AG04450 (cell line): ENCODE data around the gene SHC3. TPM values are rescaled to one million over a fixed set of nuclear protein-coding genes. Genes with fewer than 3 reads are reported as not detected.

ENCODE experiments used
- CTCF ChIA-PET: fragments of 300-600, 350-600 bp; formaldehyde crosslinking; extraction: SDS; loops from one replicate; lab custom pipeline; 2022; ENCODE audit warnings: antibody characterized with exemption, inconsistent platforms; lab: Charles Lee
- POLR2A ChIA-PET: fragments of 350-600 bp; formaldehyde crosslinking; extraction: SDS; loops from one replicate; lab custom pipeline; 2021; ENCODE audit warnings: antibody characterized with exemption, inconsistent platforms; lab: Yijun Ruan, JAX
- DNase-seq: peaks from one replicate; pipeline ENCODE4 v3.0.0-alpha.2; 2011; ENCODE audit warnings: low read depth, low spot score
- H3K27ac ChIP-seq: one replicate; pipeline ENCODE4 v1.5.1; 2012; ENCODE audit warnings: low read depth, low read length, control low read depth
- H3K27me3 ChIP-seq: one replicate; pipeline ENCODE4 v1.6.0; 2012; ENCODE audit warnings: low read length; ENCODE audit not compliant: control insufficient read depth, insufficient read depth
- H3K4me3 ChIP-seq: 2 replicates; pipeline ENCODE4 v1.5.1; 2011; ENCODE audit warnings: mild to moderate bottlenecking, low read depth, low read length, control low read depth
- H3K9me3 ChIP-seq: 2 replicates; pipeline ENCODE4 v1.5.1; 2012; ENCODE audit warnings: low read length; ENCODE audit not compliant: control insufficient read depth, insufficient read depth
- polyA plus RNA-seq: library from polyadenylated mRNA; depleted of rRNA; stranded (reverse); fragments of >200 nt; gene quantifications from 2 replicates; pipeline ENCODE4 v1.2.3, GENCODE V29; 2011
- TF ChIP-seq, protein P1 (sequence below): IDR thresholded peaks from 2 replicates; pipeline ENCODE4 v1.5.1; 2011; ENCODE audit warnings: low read depth, low read length, control low read depth, inconsistent platforms

The SHC3 gene
- polyA plus RNA-seq, 1 experiment, result 4.3 TPM

DNA sequence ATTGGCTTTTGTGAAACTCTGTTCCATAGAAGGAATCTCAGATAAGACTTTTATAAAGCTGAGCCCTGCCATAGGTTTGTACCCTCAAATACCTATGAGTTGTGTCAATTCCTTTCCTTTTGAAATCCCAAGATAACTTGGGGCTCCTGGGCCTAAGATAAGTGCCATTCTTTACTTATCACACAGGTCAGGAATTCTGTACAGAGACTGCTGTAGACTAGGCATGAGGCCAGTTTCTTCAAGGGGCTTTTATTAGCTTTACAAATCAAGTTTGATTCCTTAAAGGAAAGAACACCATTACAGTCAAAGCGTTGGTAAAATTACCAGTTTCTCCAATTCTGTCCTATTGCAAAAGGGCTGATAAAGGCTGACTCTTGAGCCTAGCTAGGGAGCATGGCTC is 39.2 kb downstream of the SHC3 start:
- no peaks in the 10 kb centered on the region for H3K9me3 ChIP-seq
- ChIA-PET POLR2A (interaction anchor here (1.1 to 2.8 kb wide), 2 partner anchors 15 to 40 kb away, joined by 8 to 23 read pairs; partner anchors contain the start of gene SHC3), CTCF (no interaction called here)
- H3K27ac ChIP-seq, result no peak overlapping the region
- DNase-seq, result no peak
- TF ChIP-seq, protein P1, sequence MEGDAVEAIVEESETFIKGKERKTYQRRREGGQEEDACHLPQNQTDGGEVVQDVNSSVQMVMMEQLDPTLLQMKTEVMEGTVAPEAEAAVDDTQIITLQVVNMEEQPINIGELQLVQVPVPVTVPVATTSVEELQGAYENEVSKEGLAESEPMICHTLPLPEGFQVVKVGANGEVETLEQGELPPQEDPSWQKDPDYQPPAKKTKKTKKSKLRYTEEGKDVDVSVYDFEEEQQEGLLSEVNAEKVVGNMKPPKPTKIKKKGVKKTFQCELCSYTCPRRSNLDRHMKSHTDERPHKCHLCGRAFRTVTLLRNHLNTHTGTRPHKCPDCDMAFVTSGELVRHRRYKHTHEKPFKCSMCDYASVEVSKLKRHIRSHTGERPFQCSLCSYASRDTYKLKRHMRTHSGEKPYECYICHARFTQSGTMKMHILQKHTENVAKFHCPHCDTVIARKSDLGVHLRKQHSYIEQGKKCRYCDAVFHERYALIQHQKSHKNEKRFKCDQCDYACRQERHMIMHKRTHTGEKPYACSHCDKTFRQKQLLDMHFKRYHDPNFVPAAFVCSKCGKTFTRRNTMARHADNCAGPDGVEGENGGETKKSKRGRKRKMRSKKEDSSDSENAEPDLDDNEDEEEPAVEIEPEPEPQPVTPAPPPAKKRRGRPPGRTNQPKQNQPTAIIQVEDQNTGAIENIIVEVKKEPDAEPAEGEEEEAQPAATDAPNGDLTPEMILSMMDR, result no peak
- no peak overlapping the region for H3K4me3 ChIP-seq
- H3K27me3 ChIP-seq, result no peaks in the 10 kb centered on the region

DNA sequence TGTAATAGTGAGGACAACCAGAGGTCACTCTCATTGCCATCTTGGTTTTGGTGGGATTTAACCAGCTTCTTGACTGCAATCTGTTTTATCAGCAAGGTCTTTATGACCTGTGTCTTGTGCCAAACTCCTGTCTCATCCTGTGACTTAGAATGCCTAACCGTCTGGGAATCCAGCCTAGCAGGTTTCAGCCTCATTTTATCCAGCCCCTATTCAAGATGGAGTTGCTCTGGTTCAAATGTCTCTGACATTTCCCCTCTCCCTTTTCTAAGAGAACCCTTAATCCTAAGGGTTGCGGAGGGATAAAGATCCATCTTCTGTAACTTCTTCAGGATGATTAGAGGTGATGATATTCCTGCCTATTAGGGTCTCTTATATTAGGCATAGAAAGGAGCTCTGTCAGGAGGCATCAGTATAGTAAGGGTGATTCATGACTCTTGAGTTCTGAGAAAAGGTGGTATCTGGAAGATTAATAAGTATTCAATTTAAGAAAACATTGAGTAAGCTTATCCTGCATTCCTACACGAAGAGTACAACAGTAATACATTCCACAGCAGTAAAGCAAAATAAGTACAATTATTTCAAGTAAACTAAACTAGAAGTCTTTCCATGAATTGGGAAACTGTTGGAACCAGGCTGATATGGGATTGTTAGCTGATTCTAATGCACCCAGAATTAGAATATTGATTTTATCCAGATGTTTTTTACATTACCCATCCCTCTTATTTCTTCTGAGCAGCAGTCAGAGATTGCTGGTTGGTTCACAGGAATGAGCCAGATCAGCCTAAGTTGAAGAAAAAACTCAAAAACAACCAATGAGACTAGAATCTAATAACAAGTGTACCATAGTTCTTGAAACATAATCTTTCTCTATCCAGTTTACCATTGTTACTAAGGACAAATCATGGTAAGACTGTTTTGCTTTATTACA is 39.9 kb downstream of the SHC3 start:
- Histone ChIP-seq H3K27ac (peak overlapping the region; percentile 72), H3K9me3 (no peaks in the 10 kb centered on the region), H3K27me3 (no peaks in the 10 kb centered on the region), H3K4me3 (no peak overlapping the region)
- DNase-seq, result no peak
- TF ChIP-seq, protein P1, result no peak
- POLR2A ChIA-PET, result interaction anchor here (1.1 to 2.8 kb wide), 3 partner anchors 15 to 171 kb away, joined by 3 to 23 read pairs (median 8); partner anchors contain the start of gene SHC3
- CTCF ChIA-PET, result interaction anchor here (1.6 kb wide), 1 partner anchor 16 kb away, joined by 6 read pairs; no protein-coding TSS in a partner anchor

DNA sequence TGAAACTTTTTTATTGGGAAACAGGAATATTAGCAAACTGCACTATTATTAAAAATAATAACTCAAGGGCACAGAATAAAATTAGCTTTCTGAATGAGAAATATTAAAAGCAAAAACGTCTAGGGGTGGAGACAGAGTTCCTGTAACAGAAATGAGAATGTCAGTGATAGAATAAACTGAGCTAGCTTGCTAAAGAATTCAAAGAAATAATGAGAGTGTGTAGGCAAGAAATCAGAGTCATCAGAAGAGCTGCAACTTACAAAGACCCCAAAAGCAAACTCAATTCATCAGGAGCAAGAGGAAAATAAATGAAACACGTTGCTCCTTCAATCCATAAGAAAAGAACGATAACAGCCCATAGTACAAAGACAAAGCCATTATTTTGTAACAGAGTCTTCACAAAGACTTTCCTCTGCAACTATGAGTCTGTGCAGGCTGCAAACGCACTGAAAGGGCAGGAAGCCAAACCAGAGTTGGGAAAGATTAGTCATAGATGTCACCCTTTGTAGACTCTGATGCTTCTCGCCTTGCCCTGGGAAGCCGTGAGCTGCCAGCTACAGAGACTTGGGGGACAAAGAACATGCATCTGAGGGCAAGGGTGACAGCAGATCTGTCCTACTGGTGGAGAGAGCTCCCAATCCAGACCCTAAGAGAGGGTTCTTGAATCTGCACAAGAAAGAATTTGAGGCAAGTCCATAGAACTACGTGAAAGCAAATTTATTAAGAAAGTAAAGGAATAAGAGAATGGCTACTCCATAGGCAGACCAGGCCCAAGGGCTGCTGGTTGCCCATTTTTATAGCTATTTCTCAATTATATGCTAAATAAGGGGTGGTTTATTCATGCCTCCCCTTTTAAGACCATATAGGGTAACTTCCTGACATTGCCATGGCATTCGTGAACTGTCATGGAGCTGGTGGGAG is 40.8 kb downstream of the SHC3 start:
- H3K27me3 ChIP-seq, result no peaks in the 10 kb centered on the region
- H3K4me3 ChIP-seq, result peak overlapping the region; percentile 18; the same call in 1 of the 2 replicates
- no peaks in the 10 kb centered on the region for H3K9me3 ChIP-seq
- peak; percentile 76 for DNase-seq
- ChIA-PET CTCF (interaction anchor here (0.6 to 1.6 kb wide), 2 partner anchors 17 to 43 kb away, joined by 3 to 6 read pairs; no protein-coding TSS in a partner anchor), POLR2A (interaction anchor here (1.1 to 2.8 kb wide), 3 partner anchors 16 to 172 kb away, joined by 3 to 23 read pairs (median 8); partner anchors contain the start of gene SHC3)
- TF ChIP-seq, protein P1, result no peak
- H3K27ac ChIP-seq, result peak overlapping the region; percentile 72

DNA sequence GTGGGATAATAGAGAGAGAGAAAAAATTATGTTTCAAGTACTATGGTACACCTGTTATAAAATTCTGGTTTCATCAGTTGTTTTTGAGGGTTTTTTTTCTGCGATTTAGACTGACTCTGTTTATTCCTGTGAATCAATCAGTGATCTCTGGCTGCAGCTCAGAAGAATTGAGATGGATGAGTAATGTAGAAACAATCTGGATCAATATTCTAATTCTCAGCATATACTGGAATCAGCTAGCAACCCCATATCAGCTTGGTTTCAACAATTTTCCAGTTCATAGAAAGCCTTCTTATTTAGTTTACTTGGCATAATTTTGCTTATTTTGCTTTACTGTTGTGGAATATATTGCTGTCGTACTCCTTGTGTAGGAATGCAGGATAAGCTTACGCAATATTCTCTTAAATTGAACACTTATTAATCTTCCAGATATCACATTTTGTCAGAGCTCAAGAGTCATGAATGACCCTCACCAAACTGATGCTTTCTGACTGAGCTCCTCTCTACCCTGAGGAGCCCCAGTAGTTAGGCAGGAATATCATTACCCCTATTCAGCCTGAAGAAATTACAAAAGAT is 42.9 kb downstream of the SHC3 start:
- ChIA-PET POLR2A (no interaction called here), CTCF (no interaction called here)
- no peak overlapping the region for H3K27ac ChIP-seq

More for the DNA sequence above, 42.9 kb downstream of the SHC3 start:
- no peak for DNase-seq
- Histone ChIP-seq H3K27me3 (no peaks in the 10 kb centered on the region), H3K4me3 (no peak overlapping the region), H3K9me3 (no peaks in the 10 kb centered on the region)
- TF ChIP-seq, protein P1, result no peak
